HG02870 (cell line): ENCODE measurements around the gene SIGMAR1.

Source experiments
- ATAC-seq: cut with Tn5 transposase; IDR thresholded peaks from one replicate; pipeline ENCODE4 v1.9.1; 2021; ENCODE audit warnings: mild to moderate bottlenecking, moderate library complexity; ENCODE audit not compliant: unreplicated experiment

SIGMAR1 gene

DNA sequence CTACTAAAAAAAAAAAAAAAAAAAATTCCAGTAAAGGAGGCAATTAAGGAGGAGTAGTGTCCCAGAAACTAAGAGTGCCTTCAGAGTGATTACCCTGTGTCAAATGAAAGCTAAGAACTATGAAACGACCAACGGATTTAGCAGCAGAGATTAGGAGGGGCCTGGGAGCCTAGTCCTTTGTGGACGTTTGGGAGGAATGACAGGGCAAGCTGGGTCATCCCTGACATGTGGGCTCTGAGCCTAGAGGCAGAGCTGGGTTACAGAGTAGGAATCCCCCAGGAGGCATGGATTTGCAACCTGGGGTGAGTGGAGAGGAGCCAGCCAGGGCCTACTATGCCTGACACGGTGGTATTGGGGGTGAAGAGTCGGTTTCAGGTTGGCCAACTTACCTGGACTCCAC is 4.4 kb downstream of the SIGMAR1 start:
- no peak for ATAC-seq

DNA sequence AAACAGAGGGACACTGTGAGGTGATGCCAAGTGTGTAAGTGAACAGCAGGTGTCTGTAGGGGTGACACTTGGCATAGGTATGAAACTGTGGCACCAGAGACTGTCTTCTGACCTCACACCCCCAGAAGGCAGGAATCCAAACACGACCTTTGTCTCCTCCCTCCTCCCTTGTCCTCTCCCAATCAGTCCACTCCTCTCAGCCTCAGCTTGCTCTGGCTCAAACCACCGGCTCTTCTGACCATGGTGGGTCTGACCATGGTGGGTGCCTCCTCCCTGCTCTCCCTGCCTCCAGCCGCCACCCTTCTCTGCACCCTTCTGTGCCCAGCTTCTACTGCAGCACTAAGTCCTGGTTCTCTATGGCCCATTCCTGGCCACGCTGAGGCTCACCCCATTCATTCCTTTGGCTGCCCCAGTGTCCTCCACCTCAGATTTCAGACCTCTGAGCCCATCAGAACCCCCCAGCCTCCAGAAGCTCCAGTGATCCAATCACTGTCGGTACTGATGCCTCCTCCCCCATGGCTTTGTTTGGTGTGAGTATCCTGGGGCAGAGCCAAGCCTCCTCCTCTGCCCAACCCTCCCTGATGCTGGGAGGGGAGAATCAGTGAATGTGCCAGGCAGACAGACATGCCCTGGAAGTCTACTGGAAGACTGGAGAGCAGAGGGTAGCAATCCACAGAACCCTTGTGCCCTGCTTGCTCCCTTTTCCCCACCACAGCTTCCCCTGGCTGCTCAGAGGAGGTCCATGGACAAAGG is 7.0 kb downstream of the SIGMAR1 start:
- ATAC-seq: no peak

DNA sequence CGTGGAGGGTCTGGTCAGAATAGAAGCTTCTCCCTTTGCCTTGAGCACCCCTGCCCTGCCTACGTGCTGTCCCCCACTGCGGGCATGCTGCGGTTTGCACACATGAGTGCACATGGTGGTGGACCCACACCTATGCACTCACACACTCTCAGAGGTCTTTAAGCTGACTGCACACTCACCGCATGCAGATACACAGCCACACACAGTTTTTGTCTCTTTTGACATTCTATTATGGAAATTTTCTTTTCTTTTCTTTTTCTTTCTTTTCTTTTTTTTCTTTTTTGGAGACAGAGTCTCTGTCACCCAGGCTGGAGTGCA is 8.1 kb downstream of the SIGMAR1 start:
- ATAC-seq: no peak

DNA sequence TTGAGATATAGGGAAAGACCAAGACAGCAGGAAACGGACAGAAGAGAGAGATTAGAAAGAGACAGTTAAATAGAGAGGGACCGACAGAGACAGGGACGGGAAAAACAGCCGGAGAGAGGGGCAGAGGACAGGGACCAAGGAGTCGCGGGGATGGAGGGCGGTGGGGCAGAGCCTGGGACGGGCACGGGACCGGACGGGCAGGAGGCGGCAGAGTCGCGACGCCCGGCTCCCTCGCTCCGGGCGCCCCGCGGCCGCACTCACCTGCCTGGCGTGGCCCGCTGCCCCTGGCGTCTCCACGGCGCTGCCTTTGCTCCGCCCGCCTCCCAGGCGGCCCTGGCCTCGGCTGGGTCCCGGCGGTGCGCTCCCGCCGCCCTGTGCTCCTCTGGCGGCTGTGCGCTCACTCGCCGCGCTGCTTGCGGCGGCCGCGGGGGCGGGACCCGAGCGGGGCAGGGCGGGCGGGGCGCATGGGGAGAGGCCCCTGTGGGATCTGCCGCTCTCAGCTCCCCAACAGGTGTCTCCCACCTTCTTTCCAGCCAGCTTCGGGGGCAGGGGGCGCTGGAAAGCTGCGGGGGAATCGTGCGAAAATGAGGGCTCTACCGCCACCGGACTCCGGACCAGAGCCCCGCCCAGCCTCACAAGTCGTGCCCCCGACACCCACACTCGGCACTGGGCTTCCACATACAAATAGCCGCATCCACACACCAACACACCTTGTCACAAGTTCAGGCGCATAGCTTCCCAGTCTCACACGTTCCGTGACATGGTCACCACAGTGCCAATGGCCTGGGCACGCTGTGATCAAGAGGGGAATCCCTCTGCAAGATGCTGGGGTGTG is 8.7 kb downstream of the SIGMAR1 start, which contains the start of gene ARID3C:
Gene ARID3C (minus strand): TSS at position 411 of the 835 bp plus-strand sequence. CDS start 1,052 bp downstream, outside the sequence.
- ATAC-seq: no peak

DNA sequence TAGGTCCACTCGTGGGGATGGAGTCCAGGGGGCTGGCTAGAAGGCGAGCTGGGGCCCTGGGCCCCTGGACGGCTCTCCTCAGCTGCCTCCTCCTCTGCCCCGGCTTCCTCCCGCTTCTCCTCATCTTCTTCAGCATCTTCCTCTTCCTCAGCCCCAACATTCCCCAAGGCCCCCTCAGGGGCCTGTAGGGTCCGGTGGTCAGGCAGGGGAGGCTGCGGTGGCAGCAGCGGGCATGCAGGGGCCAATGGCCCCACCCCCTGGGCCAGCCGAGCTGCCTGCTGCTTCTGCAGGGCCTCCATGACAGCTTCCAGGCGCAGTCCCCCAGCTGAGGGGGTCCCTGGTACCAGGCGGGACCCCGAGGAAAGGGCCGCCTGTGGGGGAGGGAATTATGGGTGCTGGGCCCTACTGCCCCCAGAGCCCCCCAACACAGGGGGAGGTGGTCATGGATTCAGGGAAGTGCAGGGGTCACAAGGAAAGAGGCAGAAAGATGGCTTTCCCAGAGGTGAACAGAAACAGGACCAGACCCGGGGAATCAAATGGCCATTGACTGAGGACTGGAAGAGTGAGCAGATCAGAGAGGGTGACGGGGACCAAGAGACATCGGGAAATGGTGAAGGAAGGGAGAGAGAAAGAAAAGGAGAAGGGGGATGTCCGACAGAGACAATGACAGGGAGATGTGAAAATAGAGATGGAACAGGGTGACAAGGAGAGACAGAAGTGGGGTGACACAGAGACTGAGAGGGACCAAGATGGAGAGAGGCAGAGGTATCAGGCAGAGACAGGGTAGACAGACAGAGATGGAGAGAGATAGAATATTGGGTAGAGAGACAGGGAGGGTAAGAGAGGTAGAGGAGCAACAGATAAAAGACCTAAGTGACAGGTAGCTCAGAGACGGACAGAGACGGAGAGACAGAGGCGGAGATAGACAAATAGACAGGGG is 9.6 kb downstream of the SIGMAR1 start:
- no peak for ATAC-seq

DNA sequence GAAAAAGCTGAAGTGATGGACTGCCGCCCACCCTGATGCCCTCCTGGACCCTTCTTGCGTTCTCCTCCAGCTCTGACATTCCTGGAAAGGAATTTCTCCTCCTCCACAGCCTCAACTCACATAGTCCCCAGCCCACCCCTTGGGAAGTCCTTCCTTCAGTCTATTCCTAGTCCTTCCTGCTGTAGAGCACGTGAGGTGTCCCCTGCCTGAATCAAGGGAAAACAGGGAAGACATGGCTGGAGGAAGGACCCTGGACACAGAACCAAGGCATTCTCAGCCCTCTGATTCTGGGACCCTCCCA is 12.5 kb downstream of the SIGMAR1 start:
- ATAC-seq: no peak

DNA sequence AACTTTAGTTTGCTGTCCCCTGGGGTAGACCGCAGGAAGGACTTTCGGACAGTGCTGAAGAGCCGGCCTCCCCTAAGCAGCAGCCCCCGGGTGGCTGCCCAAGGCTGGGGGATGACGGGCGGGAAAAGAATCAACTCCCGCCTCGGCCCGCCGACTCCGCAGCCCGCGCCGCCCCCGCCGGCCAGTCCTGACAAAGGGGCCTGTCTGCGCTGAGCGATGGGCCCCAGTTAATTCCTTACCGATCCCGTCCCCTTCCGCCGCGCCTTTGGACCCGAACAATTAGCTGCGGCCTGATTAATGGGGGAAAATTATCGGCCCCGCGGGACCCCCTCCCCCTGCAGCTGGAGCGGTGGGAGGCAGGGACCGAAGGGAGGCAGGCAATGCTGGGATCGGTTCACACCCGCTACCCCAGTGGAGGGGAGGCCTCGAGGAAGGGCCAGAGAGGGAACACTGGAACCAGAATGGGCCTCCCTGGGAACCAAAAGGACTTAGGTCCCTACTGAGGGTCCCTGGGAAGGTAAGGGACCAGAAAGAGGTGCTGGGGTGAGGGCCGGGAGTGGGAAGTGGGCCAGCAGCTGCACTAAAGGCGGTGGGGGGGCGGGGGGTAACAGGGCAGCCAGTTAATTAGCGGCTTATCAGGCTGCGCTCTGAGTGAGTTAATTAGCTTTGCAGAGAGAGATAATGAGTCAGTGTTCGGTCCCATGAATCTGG is 13.0 kb downstream of the SIGMAR1 start:
- no peak for ATAC-seq

DNA sequence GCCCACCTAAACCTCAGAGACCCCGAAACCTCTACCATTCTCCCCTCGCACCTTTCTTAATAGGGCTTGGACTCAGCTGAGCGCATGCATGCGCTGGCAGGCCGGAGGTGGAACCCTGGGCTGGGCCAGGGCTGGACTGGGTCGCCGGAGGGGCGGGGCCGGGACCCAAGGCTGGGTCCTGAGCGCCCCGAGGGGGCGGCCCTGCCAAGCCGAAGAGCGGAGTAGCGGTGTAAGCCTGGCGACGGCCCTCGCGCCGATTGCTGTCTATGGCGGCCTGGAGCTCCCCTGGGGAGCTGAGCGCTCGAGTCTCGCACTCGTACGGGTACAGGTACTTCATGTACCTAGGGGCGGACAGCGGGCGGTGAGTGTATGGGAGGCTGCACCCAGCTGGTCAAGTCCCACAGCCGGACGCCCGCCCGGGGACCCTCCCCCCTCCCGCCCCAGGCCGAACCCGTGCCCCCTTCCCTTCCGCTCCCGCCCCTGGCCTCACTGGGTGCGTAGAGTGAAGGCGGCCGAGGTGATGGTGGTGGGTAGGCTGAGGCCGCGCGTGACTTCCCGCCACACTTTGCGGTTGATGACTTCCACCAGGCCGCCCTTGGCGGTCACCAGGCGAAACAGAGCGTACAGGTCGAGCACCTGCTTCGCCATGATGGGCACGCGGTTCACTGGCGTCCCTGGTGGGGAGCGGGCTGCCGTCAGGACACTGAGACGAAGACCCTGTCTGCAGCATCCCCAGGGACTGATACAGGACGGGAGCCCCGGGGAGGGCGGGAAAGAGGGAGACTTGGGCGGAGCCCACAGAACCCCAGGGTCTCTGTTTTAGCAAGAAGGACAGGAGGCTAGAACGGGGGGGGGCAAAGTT is 14.0 kb downstream of the SIGMAR1 start:
- ATAC-seq: no peak

DNA sequence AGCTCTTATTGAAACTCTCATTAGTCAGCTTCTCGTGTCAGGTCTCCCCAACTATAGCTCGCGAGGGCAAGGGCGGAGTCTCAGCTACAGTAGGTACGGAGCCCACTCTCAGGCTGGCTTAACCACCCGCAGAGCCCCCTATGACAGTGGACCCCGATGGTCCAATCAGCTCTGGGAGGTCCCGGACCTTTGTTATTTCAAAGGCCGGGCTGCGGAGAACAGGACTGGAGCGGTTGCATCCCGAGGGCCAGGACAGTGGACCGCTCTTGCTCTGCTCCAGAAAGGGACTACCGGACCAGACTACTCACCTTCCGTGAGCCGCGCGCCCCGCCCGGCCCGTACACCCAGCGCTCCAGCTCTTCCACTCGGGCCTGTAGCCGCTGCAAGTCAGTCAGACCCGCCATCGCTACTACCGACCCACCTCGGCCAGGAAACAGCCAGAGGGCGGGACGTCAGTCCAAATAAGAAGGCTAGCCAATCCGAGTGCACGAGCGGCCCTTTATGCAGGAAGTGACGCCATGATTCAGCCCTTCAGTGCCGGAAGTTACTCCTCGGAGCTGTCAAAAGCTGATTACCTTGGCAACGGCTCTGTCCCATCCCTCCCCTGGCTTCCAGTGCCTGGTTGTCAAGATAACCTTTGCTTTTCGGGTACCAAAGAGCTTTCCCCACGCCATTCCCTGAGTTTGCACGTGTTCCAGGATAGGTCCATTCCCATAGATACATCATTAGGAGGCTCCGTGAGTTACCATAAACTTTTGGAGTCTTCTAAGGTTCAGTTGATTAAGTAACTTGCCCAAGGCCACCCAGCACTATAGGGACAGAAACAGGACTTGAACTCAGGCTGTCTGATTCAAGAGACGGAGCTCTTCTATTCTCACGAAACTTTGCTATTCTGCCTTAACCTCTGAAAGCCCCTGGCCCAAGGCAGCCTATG is 17.3 kb downstream of the SIGMAR1 start, which contains the start of gene DCTN3:
Gene DCTN3 (minus strand): TSS at position 435 of the 934 bp plus-strand sequence. CDS start 31 bp downstream, at position 404.
- peak; percentile 98 for ATAC-seq

DNA sequence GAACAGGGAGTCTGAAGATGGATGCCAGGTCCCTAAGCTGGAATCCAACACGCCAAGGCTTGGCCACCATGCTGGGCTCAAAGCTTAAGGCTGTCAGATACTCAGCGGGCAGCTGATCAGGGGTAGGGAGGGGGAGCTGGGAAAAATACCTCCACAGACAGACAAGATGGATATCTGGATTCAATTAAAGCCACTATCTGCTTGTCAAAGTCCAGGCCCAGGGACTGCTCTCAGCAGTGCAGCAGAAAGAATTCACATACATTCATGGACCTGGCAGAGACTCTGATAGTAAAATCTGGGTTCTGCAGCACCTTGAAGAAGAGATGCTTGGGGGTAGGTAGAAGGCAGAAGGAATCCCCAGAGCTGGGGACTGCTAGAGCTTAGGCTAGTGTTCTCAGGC is 22.5 kb downstream of the SIGMAR1 start:
- ATAC-seq: no peak

DNA sequence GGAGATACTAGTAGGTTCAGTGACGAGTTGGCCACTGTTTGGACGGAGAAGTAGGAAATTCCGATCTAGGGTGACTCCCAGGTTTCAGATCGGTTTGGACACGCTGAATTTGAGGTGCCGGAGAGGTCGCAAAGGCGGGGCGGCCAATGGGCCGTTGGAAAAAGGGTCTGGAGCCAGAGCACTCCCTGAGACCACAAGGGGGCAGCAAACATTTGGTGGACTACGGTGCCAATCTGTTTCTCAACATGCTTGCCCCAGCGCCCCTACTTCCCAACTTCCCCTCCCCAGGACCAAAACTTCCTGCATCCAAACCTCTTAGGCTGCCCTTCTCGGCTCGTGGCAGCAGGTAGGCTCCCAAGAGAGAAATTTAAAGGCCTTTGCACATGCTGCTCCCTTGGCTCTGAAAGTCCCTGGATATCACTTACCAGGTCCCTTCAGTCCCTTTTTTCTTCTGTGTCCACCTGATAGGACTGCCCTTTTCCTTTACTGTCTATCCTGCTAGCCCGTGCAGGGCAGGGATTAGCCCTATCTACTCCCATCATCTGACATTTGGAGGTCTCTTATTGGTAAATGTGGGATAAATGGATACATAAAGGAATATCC is 24.7 kb downstream of the SIGMAR1 start:
- ATAC-seq: no peak

DNA sequence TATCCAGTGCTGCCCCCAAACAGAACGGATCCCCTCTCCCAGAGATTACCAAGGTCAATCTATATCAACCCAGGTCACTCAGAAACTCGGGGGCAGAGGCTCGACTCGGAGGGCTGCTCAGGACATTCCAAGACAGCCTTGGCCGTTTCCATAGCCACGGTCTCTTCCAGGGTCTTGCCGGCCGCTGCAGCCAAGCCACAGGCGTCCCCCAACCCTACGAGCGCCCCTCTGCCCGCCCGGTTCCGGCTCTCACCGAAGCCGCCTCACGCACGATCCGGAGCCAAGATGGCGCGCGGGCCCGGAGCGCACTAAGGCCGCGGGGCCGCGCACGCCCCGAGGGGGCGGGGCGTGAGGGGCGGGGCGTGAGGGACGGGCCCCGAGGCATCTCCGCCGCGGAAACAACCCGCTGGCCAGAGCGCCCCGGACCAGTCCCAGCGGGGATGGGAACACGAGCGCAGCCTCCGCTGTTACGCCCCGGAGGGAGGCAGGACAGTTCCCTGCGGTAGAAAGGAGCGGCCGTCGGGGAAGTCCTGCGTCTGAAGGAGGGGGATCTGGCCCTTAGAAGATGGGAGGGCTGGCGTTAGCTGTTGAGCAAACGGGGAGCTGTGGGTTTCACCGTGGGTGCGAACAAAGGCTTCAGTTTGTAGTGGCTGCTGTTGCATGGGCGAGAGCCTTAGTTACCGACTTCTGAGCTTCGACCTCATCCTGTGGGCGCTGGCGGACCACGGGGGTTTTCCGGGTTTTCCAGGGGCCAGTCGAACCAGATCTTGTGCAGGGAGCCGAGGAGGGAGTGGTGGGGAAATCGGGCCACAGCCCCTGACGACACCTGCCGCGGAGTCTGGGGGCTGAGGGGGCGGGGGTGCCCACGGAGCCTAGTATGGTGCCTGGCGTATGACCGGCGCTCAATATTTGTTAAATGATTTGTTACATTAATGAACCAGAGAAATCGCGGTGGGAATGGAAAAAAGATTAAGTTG is 25.5 kb downstream of the SIGMAR1 start, which contains the start of gene RPP25L:
Gene RPP25L (minus strand): TSS at position 287 of the 977 bp plus-strand sequence. CDS start 801 bp downstream, outside the sequence.
- peak; percentile 80 for ATAC-seq

DNA sequence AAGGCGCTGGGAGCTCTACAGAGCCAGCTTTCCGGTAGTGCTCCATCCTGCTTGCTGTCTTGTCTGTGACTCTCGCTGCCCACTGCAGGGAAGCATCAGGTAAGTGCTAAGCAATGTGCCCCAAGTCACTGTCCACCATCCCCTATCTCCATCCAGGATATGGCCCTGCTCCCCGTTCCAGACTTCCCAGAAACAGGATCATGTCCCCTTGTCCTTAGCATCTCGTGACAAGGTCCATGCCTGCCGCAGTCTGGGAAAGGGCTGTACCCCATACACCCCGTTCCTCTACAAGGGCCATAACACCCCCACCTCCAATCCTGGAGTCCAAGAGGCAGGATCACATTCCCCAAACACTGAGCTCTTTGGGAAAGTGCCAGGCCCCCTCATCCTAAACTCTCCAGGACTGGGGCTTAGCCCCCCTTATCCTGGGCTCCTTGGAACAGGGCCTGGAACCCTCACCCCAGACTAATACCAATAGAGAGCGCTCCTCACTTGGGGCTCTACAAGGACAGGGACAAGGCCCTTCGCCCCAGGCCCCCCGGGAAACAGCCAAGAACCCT is 26.3 kb downstream of the SIGMAR1 start:
- peak; percentile 20 for ATAC-seq

DNA sequence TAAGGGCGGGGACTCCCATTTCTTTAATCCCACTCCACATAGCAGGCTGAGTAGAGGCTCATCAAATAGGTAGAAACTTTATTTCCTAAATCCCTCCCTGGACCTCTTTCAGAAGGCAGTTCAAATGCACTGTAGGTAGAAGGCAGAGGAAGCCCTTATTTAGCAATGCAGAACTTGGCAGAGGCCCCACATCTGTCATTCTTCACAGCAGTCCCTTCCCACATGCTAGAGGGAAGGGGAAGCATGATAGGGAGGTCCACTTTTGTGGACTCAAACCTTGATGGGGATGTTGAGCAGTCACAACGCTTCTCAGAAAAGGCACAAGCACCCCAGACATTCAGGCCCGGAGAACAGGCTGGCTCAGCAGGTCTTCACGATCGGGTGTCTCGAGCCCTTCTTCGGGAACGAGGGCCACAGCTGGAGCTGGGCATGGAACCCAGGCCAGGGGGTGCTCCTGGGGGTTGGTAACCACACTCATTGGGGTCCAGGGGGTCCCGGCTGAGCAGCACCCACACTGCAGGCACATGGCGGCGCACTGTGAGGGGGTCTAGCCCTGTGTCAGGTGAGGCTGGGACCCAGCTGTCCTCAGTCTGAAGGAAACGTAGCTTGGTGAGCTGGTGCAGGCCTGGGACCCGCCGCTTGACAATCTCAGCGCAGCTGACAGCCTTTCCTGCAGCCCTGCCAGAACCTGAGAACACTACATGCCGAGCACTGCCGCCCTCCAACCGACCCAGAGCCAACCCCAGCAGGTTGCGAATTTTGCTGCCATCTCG is 27.0 kb downstream of the SIGMAR1 start:
- ATAC-seq: no peak

DNA sequence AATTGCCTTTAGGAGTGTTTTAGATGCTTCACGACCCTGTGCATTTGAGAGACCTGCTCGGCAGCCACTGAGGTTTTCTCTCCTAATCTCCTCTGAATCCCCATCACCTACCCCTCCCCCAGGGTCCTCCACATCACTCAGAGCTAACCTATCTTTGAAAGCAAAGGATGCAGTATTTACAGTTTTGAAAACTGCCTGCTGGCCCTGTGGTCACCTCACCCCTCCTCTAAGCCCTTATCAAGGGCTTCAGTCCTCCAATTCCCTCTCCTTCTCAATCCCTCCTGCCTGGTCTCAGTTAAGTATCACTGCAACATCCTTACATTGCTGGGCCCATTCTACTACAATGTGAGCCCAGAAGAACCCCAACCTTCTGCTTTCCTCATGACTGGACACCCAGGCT is 30.3 kb downstream of the SIGMAR1 start:
- ATAC-seq: no peak

DNA sequence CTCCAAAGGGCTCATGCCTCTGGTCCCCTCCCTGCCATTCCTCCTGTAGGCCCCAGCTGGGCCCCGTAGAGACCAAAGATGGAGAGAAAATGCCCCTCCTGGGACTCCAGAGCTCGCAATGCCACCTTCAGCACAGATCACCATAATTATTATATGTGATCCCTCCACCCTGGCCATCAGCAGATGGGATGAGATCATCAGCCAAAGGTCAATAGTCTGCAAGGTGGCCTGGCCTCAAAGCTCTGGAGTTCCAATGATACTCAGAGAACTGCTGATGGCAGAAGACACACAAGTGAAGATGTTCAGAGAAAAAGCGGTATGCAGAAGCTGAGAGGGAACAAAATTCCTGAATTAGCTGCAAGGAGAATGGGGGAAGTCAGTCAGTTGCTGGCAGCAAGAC is 30.7 kb downstream of the SIGMAR1 start:
- ATAC-seq: no peak
